ENCODE data around the gene ARF1. TPM values are rescaled to one million over a fixed set of nuclear protein-coding genes. Genes with fewer than 3 reads are reported as not detected.

Gene ARF1
- total RNA-seq, 1 experiment from 2014 or later: 395 TPM

DNA sequence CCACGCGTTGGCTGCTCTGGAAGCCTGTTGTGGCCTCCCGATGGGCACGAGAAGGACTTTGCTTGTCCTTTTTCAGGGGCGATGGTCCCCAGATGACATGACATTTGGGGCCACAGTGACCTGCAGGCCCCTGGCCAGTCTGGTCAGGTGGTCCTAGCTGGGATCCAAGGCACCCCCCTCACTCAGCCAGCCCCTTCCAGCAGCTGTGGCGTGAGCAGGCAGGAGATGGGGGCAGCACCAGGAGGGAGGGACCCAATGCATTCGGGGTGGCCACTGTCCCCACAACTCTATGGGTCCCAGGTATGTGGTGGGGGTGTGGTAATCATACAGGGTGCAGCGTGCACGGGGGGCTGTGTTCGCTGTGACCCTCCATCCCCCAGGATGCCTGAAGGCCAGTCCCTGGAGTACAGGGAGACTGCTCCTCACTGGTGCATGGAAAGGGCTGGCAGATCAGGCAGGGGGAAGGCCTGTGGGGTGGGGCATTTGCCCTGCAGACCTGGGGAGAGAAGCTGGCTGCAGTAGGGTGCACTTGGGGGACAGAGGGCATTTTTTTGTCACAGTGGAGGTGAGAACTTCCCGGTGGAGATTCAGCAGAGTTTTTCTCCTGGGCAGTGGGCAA is 44.0 kb upstream of the ARF1 start:
- no peak for TF ChIP-seq EZH2 (IDR thresholded peaks at IDR 0.05; ENCODE audit: borderline replicate concordance, low read depth, low read length, poor library complexity, severe bottlenecking)
- TF ChIP-seq, protein P1, sequence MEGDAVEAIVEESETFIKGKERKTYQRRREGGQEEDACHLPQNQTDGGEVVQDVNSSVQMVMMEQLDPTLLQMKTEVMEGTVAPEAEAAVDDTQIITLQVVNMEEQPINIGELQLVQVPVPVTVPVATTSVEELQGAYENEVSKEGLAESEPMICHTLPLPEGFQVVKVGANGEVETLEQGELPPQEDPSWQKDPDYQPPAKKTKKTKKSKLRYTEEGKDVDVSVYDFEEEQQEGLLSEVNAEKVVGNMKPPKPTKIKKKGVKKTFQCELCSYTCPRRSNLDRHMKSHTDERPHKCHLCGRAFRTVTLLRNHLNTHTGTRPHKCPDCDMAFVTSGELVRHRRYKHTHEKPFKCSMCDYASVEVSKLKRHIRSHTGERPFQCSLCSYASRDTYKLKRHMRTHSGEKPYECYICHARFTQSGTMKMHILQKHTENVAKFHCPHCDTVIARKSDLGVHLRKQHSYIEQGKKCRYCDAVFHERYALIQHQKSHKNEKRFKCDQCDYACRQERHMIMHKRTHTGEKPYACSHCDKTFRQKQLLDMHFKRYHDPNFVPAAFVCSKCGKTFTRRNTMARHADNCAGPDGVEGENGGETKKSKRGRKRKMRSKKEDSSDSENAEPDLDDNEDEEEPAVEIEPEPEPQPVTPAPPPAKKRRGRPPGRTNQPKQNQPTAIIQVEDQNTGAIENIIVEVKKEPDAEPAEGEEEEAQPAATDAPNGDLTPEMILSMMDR (conservative IDR thresholded peaks at IDR 0.05; ENCODE audit: low read depth, low read length): no peak
- no peak for DNase-seq (ENCODE audit: low spot score)
- ChIA-PET POLR2A (ENCODE audit: low non-redundant PET) (no interaction called here), CTCF (no interaction called here)
- intact Hi-C loops (cut with micrococcal nuclease; ENCODE audit: unreplicated experiment): no loop called here
- Histone ChIP-seq H3K9me3 (ENCODE audit: low read depth, low read length, poor library complexity, severe bottlenecking) (no peaks in the 10 kb centered on the region), H3K27ac (ENCODE audit: low read depth, low read length, poor library complexity, severe bottlenecking) (no peak overlapping the region), H3K36me3 (ENCODE audit: insufficient read depth, low read length, poor library complexity, severe bottlenecking) (no peaks in the 10 kb centered on the region), H3K4me1 (ENCODE audit: insufficient read depth, low read length, poor library complexity, severe bottlenecking) (peaks cover 4% of the 10 kb centered on the region), H3K27me3 (replicated peaks; ENCODE audit: insufficient read depth, low read depth, low read length, poor library complexity) (peaks cover 48% of the 10 kb centered on the region), H3K4me3 (ENCODE audit: low read depth, low read length, poor library complexity, severe bottlenecking) (no peak overlapping the region)
- no TSS peak for BruUV-seq (replicated peaks)

DNA sequence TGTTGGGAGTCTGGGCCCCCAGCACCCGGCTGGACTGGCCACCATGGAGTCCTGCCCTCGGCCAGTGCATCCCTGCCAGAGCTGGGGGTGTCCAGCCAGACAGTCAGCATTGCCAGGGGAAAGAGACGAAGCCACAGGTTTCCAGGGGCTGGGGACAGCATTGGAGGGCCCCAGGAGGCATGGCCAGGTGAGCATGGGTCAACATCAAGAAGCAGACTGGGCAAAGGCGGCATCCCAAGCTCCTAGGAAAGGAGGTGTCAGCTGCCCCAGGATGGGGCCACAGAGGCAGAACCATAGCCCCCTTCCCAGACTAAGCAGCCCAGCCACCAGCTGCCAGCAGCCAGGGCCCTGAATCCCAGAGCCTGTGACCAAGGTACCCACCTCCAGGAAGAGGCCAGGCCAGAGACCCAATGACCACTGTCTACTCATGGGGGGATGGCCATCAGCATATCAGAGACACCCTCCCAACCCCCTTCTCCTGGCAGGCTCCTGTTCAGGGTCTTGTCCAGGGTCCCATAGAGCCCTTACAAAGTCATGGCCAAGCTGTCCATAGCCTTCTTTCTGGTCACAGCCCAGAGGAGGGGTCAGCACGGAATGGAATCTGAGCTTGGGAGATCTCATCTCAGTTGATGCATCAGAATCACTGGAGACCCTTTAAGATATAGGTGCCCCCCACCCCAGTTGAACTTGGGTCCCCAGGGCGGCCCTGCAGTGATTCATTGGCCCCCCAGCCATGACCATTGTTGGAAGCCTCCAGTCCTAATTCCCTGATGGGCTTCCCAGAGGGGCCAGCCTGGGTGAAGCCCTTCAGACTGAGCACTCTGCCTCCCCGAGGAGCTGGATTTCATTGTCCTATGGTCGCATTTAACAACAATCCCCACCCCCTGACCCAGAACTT is 43.3 kb upstream of the ARF1 start:
- TF ChIP-seq, protein P1 (conservative IDR thresholded peaks at IDR 0.05; ENCODE audit: low read depth, low read length): no peak
- no peak for TF ChIP-seq EZH2 (IDR thresholded peaks at IDR 0.05; ENCODE audit: borderline replicate concordance, low read depth, low read length, poor library complexity, severe bottlenecking)
- H3K27me3 ChIP-seq (replicated peaks; ENCODE audit: insufficient read depth, low read depth, low read length, poor library complexity): peaks cover 56% of the 10 kb centered on the region
- DNase-seq (ENCODE audit: low spot score): no peak
- no TSS peak for BruUV-seq (replicated peaks)
- ChIA-PET CTCF (no interaction called here), POLR2A (ENCODE audit: low non-redundant PET) (no interaction called here)
- intact Hi-C loops (cut with micrococcal nuclease; ENCODE audit: unreplicated experiment): no loop called here
- peaks cover 4% of the 10 kb centered on the region for H3K4me1 ChIP-seq (ENCODE audit: insufficient read depth, low read length, poor library complexity, severe bottlenecking)
- no peak overlapping the region for H3K27ac ChIP-seq (ENCODE audit: low read depth, low read length, poor library complexity, severe bottlenecking)
- H3K9me3 ChIP-seq (ENCODE audit: low read depth, low read length, poor library complexity, severe bottlenecking): no peaks in the 10 kb centered on the region
- H3K36me3 ChIP-seq (ENCODE audit: insufficient read depth, low read length, poor library complexity, severe bottlenecking): no peaks in the 10 kb centered on the region
- H3K4me3 ChIP-seq (ENCODE audit: low read depth, low read length, poor library complexity, severe bottlenecking): no peak overlapping the region

DNA sequence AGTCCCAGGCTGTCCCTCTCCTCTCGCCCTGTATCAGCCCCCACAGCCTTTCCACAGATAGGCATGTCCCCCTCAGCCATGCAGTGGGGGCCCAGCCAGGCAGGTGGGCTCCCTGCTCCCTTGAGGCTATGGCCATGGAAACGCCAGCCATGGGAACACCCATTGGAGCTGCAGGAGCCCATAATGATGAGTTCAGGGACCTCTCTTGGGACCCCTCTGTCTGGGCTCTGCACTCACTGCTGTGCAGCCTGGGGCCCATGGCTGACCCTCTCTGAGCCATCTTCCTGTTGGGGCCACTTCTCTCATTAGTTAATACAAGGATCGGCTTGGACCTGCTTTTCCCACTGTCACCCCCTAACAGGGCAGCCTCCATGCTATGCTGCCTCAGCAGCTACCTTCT is 42.5 kb upstream of the ARF1 start:
- ChIA-PET CTCF (no interaction called here), POLR2A (ENCODE audit: low non-redundant PET) (no interaction called here)
- TF ChIP-seq, protein P1 (conservative IDR thresholded peaks at IDR 0.05; ENCODE audit: low read depth, low read length): no peak
- no peak for TF ChIP-seq EZH2 (IDR thresholded peaks at IDR 0.05; ENCODE audit: borderline replicate concordance, low read depth, low read length, poor library complexity, severe bottlenecking)
- peaks cover 63% of the 10 kb centered on the region for H3K27me3 ChIP-seq (replicated peaks; ENCODE audit: insufficient read depth, low read depth, low read length, poor library complexity)
- DNase-seq (ENCODE audit: low spot score): no peak
- H3K4me1 ChIP-seq (ENCODE audit: insufficient read depth, low read length, poor library complexity, severe bottlenecking): peaks cover 4% of the 10 kb centered on the region
- no TSS peak for BruUV-seq (replicated peaks)
- no peaks in the 10 kb centered on the region for H3K9me3 ChIP-seq (ENCODE audit: low read depth, low read length, poor library complexity, severe bottlenecking)
- H3K27ac ChIP-seq (ENCODE audit: low read depth, low read length, poor library complexity, severe bottlenecking): no peak overlapping the region
- H3K36me3 ChIP-seq (ENCODE audit: insufficient read depth, low read length, poor library complexity, severe bottlenecking): no peaks in the 10 kb centered on the region
- intact Hi-C loops (cut with micrococcal nuclease; ENCODE audit: unreplicated experiment): no loop called here
- no peak overlapping the region for H3K4me3 ChIP-seq (ENCODE audit: low read depth, low read length, poor library complexity, severe bottlenecking)
